Measurements from ENCODE around the gene RNF144B. TPM values are rescaled to one million over a fixed set of nuclear protein-coding genes. Genes with fewer than 3 reads are reported as not detected.

RNF144B gene
- total RNA-seq, 2 donors from 2014 or later: 4.2 to 4.4 TPM

DNA sequence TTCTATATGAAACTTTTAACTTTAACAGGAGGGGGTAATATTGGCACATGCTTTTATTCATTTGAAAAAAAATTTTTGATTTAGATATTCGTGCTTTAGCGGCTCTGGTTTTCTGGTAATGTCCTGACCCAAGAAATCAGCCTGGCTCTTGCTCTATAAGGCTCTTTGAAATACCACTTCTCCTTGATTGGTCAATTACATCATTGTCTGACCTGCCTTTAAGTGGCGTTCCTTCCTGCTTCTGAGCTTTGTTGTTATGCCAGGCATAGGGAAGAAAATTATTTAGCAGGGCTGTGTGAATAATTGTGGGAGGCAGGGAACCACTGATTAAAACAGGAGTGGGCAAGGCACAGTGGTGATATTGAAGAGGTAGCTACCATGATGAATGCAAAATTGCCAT lies 3.9 kb downstream of the RNF144B start:
- no peak for DNase-seq
- no peaks in the 10 kb centered on the region for H3K27me3 ChIP-seq
- TF ChIP-seq, protein P1, sequence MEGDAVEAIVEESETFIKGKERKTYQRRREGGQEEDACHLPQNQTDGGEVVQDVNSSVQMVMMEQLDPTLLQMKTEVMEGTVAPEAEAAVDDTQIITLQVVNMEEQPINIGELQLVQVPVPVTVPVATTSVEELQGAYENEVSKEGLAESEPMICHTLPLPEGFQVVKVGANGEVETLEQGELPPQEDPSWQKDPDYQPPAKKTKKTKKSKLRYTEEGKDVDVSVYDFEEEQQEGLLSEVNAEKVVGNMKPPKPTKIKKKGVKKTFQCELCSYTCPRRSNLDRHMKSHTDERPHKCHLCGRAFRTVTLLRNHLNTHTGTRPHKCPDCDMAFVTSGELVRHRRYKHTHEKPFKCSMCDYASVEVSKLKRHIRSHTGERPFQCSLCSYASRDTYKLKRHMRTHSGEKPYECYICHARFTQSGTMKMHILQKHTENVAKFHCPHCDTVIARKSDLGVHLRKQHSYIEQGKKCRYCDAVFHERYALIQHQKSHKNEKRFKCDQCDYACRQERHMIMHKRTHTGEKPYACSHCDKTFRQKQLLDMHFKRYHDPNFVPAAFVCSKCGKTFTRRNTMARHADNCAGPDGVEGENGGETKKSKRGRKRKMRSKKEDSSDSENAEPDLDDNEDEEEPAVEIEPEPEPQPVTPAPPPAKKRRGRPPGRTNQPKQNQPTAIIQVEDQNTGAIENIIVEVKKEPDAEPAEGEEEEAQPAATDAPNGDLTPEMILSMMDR (IDR thresholded peaks at IDR 0.05): no peak
- H3K9me3 ChIP-seq: no peaks in the 10 kb centered on the region
- no peaks in the 10 kb centered on the region for H3K4me1 ChIP-seq
- H3K9ac ChIP-seq (ENCODE audit: low read depth in 2 of 2, low read length in 2 of 2): no peak overlapping the region
- H3K36me3 ChIP-seq: no peaks in the 10 kb centered on the region
- intact Hi-C loops (cut with DNase I): no loop called here
- no peak overlapping the region for H3K27ac ChIP-seq
- H3K4me3 ChIP-seq: no peak overlapping the region

DNA sequence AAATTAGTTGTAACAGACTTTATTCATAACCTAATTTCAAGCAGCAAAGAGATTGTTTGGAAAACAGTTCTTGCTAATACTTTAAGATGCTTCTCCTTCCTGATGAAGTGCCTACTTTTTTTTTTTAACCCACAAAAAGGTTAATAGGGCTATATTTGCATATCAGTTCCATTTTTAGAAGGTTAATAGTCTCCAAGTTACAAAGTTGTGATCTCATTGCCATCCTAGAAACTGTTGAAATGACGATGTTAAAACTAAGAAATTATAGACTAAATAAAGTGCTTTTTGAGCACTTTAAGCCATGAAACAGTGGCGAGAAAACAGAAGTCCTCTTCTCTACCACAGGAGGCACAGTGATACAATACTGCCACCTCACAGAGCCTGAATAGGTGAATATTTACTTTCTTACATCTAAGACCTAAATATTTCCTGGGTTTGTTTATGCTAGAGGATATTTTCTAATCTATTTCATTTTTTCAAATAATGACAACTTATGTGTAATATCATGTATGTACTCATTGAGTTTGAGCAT lies 5.3 kb downstream of the RNF144B start:
- intact Hi-C loops (cut with DNase I): no loop called here
- TF ChIP-seq, protein P1 (IDR thresholded peaks at IDR 0.05): no peak
- H3K9me3 ChIP-seq: no peaks in the 10 kb centered on the region
- H3K36me3 ChIP-seq: no peaks in the 10 kb centered on the region
- no peaks in the 10 kb centered on the region for H3K27me3 ChIP-seq
- no peak overlapping the region for H3K27ac ChIP-seq
- no peak overlapping the region for H3K9ac ChIP-seq (ENCODE audit: low read depth in 2 of 2, low read length in 2 of 2)
- no peaks in the 10 kb centered on the region for H3K4me1 ChIP-seq
- no peak overlapping the region for H3K4me3 ChIP-seq
- no peak for DNase-seq

DNA sequence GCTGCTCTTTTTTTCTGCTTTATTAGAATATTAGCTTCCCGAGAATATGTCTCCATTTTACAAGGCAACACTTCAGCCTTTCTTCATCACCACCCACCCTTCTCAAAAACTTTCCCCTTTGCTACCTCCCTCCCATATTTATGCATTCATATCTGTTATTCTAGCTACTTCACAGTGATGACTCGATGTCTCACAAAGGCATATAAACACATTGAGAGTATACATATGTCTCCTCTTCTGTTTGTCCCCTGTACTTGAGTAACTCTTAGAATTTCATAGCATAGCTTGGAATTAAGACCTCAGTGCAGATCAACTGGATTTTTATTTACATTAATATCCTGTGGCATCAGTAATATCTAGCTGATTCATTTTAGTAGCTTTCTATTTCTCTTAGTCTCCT lies 6.5 kb downstream of the RNF144B start:
- no peak overlapping the region for H3K9ac ChIP-seq (ENCODE audit: low read depth in 2 of 2, low read length in 2 of 2)
- no peaks in the 10 kb centered on the region for H3K36me3 ChIP-seq
- no peaks in the 10 kb centered on the region for H3K9me3 ChIP-seq
- no peaks in the 10 kb centered on the region for H3K4me1 ChIP-seq
- H3K27ac ChIP-seq: no peak overlapping the region
- no peak overlapping the region for H3K4me3 ChIP-seq
- H3K27me3 ChIP-seq: no peaks in the 10 kb centered on the region
- TF ChIP-seq, protein P1 (IDR thresholded peaks at IDR 0.05): no peak
- DNase-seq: no peak
- intact Hi-C loops (cut with DNase I): no loop called here

DNA sequence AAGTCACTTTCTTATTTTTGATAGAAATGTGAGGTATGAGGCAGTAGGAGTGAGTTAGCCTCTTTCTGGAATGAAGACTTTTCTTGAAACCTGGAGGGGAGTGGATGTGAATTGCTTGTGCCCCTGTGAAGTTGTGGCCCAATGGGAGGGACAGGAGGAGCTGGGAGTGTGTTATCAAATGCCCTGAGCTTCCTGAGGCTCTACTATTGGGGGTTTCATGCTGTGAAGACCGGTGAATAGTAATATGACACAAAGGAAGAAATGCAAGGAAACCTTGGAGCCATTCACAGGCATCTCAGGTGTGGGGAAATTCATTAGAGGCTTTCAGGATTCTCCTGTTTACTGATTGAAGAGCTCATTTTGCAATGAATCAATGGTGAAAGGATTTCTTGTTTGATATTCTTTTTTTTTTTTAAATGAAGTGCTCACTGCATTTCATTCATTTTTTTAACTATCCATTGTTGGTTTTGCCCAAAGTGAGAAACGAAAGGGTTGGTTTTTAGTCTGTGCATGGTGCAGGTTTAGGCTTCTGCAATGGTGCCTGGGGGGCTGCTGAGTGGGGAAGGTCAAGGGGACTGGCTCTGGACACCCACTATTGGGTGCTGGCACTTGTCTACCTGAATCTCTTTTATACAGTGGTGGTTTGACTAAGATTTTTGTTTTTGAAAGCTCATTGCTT lies 8.2 kb downstream of the RNF144B start:
- no peaks in the 10 kb centered on the region for H3K27me3 ChIP-seq
- no peak overlapping the region for H3K9ac ChIP-seq (ENCODE audit: low read depth in 2 of 2, low read length in 2 of 2)
- intact Hi-C loops (cut with DNase I): no loop called here
- no peaks in the 10 kb centered on the region for H3K4me1 ChIP-seq
- TF ChIP-seq, protein P1 (IDR thresholded peaks at IDR 0.05): no peak
- no peak overlapping the region for H3K4me3 ChIP-seq
- no peaks in the 10 kb centered on the region for H3K36me3 ChIP-seq
- DNase-seq: no peak
- no peak overlapping the region for H3K27ac ChIP-seq
- H3K9me3 ChIP-seq: no peaks in the 10 kb centered on the region

DNA sequence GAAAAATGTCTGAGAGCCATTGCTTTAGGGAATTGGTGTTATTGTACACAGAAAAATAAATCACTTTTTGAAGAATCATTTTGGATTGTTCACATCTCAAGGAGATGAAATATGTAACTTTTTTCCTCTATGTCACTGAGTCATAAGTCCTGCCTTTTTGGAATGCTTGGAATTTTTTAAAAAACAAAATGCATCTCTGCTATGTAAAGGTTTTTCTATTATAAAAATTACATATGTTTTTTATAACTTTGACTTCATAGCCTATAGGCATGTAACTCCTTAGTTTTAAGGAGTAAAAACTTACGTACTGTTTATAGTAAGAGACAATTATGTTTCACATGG lies 8.7 kb downstream of the RNF144B start:
- intact Hi-C loops (cut with DNase I): no loop called here
- Histone ChIP-seq H3K9me3 (no peaks in the 10 kb centered on the region), H3K9ac (ENCODE audit: low read depth in 2 of 2, low read length in 2 of 2) (no peak overlapping the region), H3K27me3 (no peaks in the 10 kb centered on the region), H3K4me1 (no peaks in the 10 kb centered on the region), H3K4me3 (no peak overlapping the region), H3K27ac (no peak overlapping the region), H3K36me3 (no peaks in the 10 kb centered on the region)
- DNase-seq: no peak
- TF ChIP-seq, protein P1 (IDR thresholded peaks at IDR 0.05): no peak

Data from colonic mucosa (tissue), 4 donors.